HG03159 (cell line): ENCODE measurements around the gene GRID1.
"Not testable (repeated sequence)": the region's sequence is repeated elsewhere in the genome, so short reads cannot be mapped to it uniquely, and the experiment has no call there.

Experiments used
- ATAC-seq: cut with Tn5 transposase; IDR thresholded peaks from one replicate; pipeline ENCODE4 v1.9.1; 2021; ENCODE audit warnings: mild to moderate bottlenecking, moderate library complexity; ENCODE audit not compliant: unreplicated experiment

Gene GRID1

DNA sequence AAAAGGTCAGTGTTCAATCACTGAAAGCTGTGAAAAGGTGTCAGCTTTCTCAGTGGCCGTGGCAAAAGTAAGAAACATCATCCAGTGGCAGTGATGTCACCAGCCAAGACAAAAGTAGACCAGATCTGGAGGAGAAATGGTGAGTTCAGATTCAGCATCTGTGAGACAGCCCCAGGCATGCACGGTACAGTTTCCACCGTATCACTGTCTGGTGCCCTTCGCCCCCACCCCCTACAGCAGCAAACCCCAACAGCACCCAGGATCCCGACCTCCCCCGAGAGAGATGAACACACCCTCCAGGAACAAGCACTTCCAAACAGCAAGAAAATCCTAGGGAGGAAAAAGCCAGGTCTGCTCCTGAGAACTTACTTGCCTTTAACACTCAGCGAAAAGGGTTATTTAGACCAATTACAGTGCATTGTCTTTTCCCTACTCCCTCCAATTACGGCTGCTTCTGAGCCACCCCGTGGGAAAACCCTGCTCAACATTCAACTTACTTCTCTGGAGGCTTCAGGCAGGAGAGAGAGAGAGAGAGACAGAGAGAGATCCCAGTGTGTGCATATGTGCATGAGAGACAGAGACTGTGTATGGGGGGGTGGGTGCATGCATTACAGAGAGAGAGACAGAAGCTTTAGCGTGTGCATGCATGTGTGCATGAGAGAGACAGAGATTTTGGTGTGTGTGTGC is 189.6 kb downstream of the GRID1 start:
- no peak for ATAC-seq

DNA sequence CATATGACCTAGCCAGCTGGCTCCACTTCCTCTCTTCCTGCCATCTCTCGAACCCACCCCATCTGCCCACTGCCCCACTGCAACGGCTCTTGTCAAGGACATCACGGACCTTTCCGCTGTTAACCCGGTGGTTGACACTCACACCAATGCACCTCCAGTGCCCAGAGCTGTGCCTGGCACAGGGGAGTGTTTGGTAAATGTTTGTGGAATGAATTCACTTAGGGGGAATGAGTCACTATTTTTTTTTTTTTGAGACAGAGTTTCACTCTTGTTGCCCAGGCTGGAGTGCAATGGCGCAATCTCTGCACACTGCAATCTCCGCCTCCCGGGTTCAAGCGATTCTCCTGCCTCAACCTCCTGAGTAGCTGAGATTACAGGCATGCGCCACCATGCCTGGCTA is 191.1 kb downstream of the GRID1 start:
- not testable (repeated sequence) for ATAC-seq

DNA sequence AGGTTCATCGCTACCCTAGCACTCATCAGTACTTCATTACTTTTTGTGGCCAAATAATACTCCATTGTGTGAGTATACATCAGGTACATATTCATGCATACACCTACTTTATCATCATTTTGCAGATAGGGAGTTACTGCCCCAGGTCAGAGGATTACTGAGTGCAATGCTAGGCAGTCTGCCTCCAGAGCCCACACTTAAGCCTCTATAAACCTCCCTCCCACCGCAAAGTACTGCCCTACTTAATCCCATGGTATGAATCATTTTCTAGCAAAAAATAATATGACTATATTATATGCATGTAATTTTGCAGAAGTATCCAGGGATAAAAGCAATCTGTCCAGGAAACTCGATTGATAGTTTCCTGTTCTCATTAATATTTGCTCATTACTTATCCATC is 194.3 kb downstream of the GRID1 start:
- no peak for ATAC-seq

DNA sequence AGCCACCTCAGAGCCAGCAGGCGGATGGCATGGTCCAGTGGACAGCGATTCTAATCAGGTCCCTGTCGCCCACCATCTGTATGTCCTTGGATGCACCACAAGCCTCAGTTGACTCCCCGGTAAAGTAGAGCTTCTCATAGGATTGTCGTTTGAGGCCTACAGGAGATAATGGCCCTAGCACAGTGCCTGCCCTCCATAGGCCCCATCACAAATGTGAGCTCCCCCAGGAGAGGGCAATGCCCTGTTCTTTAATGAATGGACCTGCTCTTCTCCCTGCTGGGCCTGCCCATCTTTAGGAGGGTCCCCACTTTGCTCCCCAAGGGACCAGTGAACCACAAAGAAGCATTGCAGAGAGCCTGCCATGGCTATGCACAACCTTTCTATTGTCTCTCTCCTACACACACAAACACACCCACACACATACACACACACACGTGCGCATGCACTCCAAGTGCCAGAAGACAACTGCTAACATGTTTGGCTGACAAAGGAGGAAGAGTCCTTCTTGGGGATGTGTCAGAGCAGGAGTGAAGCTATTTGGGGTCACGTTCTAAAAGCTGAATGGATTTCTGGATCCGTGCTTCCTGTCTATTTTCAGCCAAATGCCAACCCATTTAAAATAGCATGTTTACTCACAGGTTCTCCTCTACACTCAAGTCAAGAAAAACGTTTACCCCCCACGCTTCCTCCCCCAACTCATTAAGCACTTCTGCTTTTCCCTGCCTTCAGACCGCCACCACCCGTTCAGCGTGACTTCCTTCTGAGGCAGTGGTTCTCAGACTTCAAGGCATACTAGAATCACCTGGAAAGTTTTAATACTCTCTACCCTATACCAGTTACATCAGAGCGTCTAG is 196.1 kb downstream of the GRID1 start:
- no peak for ATAC-seq

DNA sequence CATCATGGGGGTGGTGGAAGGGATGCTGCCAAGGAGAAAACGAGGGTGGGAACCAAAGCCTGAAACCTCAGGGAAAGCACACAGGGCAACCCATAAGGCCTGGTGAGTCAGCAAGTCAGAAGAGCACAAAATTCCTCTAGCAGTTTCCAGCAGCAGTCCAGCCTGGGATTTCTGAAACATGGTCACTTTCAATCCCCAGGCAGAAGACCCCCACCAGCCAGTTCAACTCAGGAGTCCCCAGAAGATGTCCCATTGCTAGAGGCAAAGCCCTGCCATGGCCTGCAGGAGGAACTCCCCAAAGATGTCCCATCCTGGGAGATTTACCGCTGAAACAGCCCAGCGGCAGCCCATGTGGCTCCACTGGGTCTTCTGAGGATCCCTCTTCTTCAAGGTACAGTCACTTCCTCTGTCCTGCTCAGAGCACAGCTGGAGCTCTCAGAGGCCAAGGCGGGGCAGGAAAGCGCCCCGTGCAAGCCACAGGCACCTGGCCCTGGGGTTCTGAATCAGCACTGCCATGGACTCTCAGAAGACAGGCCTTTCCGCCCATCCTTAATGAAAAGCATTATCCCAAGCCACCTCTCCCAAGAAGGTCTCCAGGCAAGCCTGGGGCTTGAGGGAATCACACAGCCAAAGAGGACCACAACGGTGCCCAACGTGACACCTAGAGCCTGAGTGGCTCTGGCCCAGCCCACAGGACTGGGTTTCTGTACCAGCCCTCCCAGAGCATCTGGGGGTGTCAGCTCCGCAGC is 196.9 kb downstream of the GRID1 start:
- ATAC-seq = no peak

DNA sequence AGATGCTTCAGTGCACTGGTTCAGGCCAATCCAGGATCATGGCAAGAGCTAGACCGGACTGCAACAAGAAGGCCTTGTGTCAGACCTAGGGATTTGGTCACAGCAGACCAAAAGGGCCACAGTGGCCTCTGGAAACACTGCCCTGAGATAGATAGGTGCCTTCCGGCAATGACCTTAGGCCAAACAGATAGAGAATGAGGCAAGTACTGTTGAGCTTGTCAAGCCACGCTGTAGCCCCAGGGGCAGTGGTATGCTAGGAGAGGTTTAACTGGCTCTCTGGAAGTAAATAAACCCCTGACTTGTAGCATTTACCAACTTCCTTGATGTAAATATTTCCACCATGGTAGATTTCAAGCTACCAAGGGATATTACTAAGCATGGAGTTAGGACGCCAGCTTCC is 197.5 kb downstream of the GRID1 start:
- no peak for ATAC-seq

DNA sequence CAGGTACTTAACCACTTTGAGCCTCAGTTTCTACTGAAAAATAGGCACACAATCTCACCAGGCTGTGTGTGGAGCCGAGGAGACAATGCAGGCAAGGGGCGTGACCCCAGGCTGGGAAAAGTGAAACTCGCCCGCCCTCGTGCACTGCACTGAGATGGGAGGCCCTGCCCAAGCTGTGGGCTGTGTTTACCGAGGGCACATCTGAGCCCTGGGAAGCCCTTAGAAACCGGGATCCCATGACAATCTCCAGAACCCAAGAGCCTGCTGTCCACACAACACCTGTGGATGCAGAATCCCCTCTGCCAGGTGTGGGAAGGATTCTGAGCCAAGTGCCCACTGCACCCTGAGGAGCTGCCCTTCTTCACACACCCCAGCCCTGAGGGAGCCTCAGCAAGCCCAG is 198.3 kb downstream of the GRID1 start:
- ATAC-seq = no peak

DNA sequence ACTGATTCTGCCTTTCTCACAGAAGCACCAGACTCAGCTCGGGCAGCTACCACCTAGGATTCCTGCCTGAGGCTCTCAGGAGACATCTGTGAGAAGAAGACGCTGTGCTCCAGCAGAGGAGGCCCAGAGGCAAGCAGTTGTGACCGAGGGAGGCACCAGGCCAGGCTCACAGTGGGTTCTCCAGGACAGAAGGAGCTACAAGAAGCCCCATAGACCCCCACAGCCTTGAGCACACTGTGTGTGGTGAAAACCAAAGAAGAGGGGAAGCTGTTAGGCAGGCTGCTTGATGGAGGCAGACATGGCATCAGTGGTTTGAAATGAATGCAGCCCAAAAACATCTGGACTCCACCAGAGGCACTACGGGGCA is 198.8 kb downstream of the GRID1 start:
- no peak for ATAC-seq

DNA sequence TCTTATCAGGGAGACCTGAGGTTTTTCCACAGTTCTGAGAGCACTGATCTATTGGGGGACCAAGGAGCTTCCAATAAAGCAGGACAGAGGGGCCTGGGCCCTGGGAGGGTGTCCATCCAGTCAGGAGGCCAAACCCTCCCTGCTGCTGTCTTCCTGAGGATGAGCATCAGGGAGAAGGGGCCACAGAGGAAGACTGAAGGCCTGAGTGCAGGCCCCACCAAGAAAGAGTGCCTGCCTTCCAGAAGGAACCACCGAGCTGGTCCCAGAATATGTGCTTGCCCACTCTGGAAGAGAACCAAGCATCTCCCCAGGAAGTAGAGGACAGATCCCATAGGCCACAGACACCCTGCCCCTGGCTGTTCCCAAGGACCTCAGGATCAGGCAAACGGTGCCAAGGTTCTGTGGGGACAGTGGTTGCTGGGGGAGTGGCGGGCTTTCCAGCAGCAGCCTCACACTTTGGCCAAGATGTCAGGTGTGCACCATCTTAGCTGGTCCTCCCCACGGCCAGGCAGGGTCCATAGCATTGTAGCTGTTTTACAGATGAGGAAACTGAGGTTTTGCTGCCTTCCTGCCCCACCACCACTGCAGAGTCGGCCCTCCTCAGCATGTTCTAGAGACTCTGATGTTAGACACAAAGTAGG is 199.4 kb downstream of the GRID1 start:
- no peak for ATAC-seq

DNA sequence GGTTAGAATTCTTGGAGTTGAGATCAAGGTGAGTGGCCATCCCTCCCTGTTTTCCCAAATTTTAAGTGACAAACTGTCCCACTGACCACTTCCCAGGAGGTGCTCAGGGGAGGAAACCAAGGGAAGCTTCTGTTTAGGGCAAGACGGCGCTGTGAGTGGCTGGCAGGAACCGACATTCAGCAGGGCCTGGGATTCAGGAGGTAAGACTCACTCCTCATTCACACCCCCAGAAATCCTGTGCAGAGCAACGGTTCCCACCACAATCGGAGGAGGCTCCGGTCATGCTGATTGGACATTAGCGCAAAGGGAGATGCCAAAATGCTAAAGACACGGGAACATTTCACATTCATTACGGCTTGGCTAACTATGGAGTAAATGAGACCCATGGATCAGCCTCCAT is 200.9 kb downstream of the GRID1 start:
- no peak for ATAC-seq

DNA sequence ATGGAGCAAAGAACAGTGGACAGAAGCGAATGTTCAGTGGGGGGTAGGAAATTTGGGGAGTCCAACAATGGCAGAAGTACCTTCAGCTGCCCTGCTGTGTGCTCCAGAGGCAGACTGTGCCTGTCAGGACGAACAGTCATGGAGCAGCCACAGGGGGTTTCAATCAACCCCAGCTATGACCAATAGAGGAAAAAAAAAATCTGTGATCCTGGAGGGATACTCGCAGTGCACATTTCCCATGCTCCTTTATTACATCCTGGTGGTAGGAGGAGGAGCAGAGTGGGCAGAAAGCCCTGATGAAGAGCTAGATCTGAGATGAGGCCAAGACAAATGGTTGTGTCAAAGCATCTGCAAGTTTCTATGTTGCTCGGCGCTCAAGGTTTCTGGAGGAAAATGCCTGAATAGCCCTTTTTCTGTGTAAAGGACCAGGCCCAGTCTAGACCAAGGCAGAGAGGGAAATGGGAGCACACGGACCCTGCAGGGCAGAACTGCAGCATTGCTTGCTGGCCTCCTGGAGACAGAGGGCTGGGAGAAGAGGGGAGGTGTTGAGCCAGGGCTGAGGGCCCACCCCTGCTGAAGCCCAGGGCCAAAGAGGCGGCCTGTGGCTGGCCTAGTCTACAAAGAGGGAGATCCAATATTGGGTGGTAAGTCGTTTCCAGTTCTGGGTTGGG is 201.5 kb downstream of the GRID1 start:
- no peak for ATAC-seq

DNA sequence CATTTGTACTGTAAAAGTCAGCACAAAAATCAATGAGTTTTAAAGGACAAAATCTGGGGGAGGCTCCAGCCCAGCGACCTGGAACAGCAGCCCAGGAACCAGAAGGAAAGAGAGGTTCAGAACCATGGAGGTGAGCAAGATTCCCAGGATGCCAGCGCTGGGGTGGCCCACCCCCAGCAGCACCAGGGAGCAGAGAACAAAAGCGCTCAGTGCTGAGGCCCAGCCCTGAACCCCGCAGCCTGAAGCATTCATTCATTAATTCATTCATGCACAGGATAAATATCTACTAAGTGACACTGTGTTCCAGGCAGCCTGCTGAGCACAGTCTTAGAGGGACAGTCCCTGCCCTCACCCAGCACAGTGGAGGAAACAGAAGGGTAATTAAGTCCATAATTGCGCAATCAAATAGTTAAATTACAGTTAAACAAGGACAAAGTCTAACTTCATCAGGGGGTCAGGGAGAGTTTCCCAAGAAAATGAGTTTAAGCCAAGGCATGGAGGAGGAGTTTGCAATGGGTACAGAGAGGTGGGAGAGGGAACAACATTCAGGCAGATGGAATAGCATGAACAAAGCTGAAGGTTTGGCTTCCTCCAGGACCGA is 202.3 kb downstream of the GRID1 start:
- no peak for ATAC-seq

DNA sequence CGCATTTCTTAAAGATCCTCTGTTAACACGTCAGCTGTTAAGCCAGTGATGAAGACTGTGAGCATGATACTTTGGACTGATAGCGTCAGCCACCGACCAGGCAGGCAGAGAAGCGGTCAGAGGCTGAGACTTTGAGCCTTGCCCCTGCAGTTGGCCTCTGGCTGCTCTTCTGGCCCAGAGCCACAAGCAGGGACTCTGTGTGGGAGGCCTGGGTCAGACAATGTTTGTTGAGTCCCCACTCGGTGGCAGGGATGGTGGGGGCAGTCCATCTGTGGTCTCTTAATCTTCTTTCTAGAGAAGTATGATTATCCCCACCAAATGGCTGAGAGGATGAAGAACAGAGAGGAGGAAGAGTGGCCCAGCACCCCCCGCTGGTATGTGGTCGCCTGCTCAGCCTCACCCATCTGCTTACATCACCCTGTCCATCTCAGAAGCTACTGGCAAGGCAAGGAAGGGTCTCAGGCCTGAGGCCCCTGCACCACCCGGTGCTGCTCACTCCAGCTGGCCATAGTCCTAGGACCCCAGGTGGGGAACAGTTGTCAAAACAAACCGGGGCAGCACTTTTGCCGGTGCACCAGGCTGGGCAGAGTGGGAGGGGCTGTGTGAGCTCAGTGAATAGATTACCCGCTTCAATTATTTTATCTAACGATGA is 202.9 kb downstream of the GRID1 start:
- ATAC-seq = no peak

DNA sequence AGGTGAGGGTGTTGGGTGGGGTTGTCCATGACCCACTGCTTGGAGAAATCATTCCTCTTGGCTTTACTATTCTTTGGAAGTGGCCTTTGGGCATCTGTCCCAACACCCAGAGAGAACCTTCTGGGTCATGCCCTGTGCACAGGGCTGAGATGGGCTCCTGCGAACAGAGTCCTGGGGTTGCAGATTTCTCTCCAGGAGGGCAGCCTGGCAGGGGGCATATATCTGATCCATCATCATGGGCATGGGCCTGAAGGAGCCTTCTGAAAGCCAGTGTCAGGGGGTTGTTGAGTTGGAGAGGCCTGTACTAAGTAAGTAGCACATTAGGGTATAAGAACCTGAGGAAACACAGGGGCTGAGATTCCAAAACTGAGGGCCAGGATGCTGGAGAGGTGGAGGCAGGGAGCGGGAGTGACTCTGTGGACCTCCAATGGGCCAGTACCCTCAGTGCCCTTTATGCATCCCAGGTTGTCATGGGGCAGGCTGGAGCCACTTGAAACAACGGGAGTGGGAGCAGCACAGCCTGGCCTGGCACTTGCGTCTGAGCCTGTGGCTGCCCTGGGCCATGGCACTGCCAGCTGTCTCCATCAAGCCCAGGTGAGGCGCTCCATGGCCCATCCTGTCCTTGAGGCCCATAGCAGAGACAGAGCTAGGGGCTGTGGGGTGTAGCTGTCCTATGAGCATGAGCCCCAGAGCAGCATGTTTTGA is 203.7 kb downstream of the GRID1 start:
- ATAC-seq = no peak

DNA sequence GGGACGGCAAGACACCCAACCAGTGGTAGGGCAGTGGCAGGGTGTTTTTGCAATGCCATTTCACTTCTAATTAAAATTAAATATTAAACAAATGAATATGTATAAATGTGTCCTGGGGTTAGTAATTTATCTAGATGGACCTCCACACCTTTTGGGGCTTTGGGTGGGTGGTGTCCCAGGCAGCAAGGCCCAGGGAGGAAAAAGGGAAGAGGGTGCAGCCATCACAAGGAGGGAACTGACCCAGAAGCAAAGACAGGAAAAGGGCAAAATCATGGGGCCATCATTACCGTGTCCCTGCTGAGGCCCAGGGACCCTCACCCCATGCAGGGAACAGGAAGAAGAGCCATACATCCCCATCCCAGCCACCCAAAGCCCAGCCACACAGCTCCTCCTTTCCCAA is 204.6 kb downstream of the GRID1 start:
- no peak for ATAC-seq

DNA sequence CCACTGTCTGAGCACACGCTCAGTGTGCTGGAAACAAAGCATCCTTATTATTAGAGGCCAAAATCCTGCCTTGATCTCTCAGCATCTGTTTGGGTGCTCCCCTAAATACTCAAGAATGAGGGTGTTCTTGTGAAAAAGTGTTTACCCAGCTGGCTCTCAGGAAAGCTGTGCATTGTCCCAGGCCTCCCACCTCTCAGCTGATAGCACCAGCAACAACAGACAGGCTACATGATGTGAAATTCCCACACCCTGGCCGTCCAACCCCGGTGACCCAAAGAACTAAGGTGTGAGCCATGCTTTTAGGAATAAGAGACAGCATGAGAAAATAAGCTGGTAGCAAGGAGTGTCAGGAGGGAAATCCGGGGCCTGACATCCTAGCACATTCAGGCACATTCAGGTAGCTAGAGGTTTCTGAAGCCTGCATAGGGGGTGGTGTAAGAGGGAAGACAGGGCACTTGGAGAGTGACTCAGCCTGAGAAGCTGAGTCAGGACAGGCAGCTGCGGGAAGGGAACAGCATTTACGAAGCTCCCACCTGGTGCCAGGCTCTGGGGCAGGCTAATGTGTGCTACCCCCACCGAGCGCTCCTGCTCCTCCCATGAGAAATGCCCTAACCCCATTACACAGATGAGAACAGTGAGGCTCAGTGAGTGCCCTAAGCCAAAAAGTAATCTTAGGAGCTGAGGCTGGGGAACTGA is 205.6 kb downstream of the GRID1 start:
- ATAC-seq = no peak

DNA sequence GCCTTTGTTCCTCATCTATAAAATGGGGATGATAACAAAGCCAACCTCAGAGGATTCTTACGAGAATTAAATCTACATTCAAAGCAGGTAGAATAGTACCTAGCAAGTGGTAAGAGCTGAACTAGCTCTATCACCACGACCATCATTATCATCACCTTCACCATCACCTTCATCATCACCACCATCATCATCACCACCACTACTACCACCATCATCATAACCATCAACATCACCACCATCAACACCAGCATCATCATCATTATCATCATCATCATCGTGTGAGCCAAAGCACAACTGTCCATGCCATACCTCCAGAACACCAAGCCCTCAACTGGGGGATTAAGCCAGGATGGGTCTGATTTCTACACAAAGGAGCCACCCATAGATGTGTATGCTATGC is 206.8 kb downstream of the GRID1 start:
- no peak for ATAC-seq

DNA sequence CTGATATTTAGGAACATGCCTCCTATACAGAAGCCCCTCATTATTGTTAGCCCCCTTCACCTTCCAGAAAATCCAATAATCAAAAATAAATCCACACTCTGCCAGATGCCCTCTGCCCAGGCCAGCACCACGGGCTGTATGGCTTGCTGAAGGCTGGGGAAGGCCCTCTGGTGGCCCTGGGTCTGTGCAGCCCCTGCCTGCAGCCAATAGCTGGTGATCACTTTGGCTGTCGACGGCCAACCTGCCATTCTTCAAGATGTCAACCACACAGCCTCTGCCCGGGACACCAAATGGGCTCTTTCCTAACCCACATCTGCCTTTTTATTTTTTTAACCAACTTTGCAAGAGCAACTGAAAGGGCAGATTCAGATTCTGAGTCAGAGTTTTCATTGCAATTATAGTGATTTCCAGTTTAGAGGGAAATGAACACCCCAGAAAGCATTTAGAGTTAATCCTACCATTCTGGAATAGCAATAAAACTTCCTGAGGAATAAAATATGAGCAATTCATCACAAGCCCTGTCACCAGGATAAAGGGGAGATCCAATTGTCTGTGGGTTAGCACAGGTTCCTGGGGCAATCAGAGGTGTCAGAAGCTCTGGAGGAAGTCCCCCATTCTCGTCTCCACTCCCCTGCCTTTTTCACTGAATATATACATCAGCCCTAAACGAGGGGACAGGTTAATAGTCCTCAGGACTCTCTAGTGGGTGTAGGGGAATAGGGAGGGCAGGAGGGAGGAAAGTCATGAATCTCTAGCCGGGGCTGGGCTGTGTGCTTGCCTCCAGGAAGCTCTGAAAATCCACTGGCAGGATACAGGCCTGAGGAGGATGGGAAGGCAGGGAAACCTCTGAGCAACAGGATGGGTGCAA is 211.3 kb downstream of the GRID1 start:
- no peak for ATAC-seq
